Transverse colon (tissue), 4 donors: ENCODE results near the gene HYAL3.
"Not testable (repeated sequence)": the region's sequence is repeated elsewhere in the genome, so short reads cannot be mapped to it uniquely, and the experiment has no call there.

ENCODE experiments used
- EP300 ChIP-seq: sonication (generic); formaldehyde crosslinking; IDR thresholded peaks from one replicate; pipeline ENCODE4 v1.6.1; 2017; ENCODE audit warnings: antibody characterized with exemption, low read depth
- POLR2AphosphoS5 ChIP-seq, 3 donors: sonication (generic); formaldehyde crosslinking; IDR thresholded peaks; one replicate each; pipeline ENCODE4 v1.6.1; 2016; ENCODE audit warnings: antibody characterized with exemption in 3 of 3
- TF ChIP-seq, protein P1 (sequence below), 5 experiments: fragments of 200-600 bp in 3 of 5; fragments of 450-650 bp in 2 of 5; sonication (generic) in 3 of 5; IDR thresholded peaks; 1 replicate in 2 of 5; 2 replicates in 3 of 5; pipeline ENCODE4 v1.5.1; 2016 to 2017; ENCODE audit warnings: antibody characterized with exemption in 5 of 5, inconsistent platforms in 3 of 5, mild to moderate bottlenecking in 2 of 5, moderate library complexity in 1 of 5

DNA sequence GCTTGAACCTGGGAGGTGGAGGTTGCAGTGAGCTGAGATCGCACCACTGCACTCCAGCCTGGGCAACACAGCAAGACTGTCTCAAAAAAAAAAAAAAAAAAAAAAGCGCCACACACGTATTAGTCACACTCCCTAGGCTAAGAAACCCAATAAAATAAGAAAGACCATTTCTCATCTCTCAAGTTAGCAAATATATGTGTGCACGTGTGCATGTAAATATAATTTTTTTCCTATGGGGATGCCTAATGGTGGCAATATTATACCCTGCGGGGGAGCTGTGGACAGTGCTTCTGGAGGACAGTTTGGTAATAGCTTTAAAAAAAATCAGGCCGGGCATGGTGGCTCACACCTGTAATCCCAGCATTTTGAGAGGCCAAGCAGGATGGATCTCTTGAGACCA is 15.1 kb downstream of the HYAL3 start:
- not testable (repeated sequence) for TF ChIP-seq EP300; POLR2AphosphoS5 (IDR thresholded peaks at IDR 0.05)
- TF ChIP-seq, protein P1, sequence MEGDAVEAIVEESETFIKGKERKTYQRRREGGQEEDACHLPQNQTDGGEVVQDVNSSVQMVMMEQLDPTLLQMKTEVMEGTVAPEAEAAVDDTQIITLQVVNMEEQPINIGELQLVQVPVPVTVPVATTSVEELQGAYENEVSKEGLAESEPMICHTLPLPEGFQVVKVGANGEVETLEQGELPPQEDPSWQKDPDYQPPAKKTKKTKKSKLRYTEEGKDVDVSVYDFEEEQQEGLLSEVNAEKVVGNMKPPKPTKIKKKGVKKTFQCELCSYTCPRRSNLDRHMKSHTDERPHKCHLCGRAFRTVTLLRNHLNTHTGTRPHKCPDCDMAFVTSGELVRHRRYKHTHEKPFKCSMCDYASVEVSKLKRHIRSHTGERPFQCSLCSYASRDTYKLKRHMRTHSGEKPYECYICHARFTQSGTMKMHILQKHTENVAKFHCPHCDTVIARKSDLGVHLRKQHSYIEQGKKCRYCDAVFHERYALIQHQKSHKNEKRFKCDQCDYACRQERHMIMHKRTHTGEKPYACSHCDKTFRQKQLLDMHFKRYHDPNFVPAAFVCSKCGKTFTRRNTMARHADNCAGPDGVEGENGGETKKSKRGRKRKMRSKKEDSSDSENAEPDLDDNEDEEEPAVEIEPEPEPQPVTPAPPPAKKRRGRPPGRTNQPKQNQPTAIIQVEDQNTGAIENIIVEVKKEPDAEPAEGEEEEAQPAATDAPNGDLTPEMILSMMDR (IDR thresholded peaks at IDR 0.05), result not testable (repeated sequence)
